GF-D8 (cell line): ENCODE measurements around the gene ARL4D.
"Not testable (repeated sequence)": the region's sequence is repeated elsewhere in the genome, so short reads cannot be mapped to it uniquely, and the experiment has no call there.

Experiments
- DNase-seq: peaks from one replicate; lab custom pipeline; 2025; lab: John Stamatoyannopoulos, UW

Gene ARL4D

DNA sequence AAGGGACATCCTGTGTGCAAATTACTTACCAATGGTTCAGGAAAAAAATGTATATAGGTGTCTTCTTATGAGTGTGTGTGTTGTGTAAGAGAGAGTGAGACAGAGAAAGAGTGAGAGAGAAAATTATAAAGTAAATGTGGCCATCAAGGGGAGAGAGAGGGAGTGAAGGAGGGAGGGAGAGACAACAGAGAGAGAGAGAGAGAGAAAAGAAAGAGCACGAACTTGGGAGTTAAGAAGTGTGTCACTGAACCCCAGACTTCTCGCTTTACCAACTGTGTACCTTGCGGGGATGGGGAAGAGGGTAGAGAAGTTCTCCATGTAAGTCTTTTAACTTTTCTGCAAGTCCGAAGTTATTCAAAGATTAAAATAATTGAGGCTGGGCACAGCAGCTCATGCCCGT is 28.8 kb upstream of the ARL4D start:
- DNase-seq = no peak

DNA sequence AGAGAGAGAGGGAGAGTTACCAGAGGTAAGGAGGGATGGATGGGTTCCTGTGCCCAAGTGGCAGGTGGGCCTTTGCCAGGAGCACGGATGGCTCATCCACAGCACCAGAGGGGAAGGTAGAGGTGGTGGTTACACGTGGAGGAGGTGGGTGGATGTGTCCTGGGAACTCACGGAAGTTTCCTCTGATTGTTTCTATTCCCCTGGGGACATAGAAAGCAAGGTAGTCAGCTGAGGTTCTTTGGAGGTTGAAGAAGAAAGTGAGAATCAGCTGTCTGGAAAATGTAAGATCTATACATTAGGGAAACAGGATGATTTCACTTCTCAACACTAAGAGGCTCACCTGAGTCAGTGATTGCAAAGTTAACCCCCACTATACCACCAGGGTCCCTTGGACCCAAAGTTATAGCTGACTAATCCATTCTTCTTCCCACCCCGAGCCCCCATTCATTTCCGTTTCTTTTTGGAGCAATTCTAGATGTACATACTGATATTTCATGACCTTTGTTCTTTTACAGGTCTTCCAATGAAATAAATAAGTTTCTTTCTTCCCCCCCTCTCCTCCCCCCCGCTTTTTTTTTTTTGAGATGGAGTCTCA is 27.5 kb upstream of the ARL4D start:
- DNase-seq = no peak

DNA sequence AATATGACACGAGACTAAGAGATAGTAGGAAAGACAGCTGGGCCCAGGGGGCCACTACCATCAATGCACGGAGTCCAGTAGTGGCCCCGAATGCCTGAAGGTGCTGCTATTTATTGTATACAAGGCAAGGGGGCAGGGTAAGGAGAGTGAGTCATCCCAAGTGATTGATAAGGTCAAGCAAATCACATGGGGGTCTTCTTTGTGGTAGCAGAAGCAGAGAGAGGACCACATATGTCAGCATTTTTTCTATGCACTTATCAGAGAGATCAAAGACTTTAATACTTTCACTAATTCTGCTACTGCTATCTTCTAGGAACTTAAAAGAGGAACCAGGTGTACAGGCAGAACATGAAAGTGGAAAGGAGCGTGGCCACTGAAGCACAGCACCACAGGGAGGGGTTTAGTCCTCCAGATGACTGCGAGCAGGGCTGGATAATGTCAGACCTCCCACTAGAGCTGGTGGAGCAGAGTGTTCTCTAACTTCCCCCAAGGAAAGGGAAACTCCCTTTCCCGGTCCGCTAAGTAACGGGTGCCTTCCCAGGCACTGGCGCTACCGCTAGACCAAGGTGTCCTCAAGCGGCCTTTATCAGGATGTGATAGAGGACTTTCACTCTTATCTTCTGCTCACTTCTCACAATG is 26.4 kb upstream of the ARL4D start:
- DNase-seq = peak; percentile 79

DNA sequence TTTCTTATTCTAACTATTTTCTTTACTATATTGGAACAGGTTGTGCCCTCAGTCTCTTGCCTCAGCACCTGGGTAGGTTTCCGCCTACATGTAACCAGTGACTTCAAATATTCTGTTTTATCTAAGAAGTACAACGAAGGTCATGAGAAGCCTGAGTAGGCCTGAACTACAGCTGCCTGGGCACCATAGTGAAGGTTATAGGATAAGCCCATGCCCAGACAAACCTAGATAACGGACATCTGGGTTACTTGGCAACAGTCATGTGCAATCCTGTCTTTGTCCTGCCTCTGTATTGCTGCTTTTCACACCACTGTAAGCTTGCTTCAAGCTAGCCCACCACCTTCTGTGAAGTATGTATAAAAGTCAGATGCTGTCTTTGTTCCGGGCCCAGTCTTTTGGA is 25.4 kb upstream of the ARL4D start:
- DNase-seq = no peak

DNA sequence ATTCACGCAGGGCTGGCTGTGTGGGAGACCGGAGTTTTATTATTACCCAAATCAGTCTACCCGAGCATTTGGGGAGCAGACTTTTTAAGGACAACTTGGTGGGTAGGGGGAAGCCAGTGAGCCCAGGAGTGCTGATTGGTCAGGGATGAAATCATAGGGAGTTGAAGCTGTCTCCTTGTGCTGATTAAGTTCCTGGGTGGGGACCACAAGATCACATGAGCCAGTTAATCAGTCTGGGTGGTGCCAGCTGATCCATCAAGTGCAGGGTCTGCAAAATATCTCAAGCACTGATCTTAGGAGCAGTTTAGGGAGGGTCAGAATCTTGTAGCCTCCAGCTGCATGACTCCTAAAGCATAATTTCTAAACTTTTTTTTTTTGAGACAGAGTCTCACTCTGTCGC is 22.9 kb upstream of the ARL4D start:
- not testable (repeated sequence) for DNase-seq

DNA sequence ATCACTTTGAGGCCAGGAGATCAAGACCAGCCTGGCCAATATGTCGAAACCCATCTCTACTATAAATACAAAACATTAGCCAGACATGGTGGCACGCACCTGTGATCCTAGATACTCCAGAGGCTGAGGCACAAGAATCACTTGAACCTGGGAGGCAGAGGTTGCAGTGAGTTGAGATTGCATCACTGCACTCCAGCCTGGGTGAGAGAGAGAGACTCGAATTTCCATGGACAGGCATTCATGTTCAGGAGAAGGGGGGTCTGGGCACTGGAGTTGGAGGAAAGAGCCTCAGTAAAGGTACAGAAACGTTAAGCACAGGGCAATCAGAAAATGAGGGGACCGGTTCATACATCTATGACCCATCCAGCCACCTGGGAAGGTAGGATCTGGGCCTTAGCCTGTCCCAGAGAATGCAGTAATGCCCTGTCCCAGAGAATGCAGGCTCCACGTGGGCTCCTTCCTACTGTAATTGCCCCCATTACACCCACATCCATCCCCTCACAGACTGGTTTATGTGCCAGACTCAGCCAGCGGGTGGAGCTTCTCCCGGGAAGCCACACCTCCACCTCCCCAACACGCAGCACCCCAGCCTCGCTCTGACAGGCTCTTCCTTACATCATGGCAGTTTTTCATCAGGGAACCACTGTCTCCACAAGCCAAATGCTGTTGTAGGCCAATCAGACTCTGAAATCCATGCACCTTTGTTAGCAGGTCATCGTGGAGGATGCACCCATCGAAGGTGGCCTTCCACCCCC is 21.6 kb upstream of the ARL4D start:
- no peak for DNase-seq

DNA sequence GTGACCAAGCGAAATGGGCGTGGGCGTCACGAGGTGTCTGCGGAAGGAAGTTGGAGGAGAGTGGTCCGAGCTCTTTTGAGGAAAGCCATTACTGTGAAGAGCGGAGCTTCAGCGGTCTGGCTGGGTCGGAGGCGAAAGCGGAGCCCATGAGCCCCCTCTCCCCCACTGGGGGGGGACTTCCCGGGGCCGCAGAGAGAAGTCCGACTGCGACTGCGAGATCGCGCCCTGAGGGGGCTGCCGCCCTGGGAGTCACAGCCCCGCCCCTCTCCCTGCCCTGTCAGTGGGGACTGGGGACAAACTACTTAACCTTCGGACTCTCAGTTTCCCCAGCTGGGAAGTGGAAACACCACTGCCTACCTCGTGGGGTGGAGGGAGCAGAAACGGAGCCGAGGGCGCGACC is 20.0 kb upstream of the ARL4D start:
- no peak for DNase-seq

DNA sequence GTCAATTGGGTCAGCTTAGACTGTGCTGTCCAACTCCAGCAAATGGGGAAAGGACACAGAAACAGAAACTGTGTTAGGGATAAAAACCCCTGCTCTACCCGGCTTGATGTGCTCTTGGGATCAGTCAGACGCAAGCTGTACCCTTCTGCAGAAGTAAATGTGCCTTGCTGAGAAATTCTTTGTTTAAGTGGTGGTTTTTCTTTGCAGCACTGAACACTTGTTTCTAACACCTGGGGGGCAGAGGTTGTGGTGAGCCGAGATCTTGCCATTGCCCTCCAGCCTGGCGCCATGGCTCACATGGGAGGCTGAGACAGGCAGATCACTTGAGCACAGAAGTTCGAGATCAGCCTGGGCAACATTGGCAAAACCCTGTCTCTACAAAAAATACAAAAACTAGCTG is 18.5 kb upstream of the ARL4D start:
- DNase-seq = no peak

DNA sequence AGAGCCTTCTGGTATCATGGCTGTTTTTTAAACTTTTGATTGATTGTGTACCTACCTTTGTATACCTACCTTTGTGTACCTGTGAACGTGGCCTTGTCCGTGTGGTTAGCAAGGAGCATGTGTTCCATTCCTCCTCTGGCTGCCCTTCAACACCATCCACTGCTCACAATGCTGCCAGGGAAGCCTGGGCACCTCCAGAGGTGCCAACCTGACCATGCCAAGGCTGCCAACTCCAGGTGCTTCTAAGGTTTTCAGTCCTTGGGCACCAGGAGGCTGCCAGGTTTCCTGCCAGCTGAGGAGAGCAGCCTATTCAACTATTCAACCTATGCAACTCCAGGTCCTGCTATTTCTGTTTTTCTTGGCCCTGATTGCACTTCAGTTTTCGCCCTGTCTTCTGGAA is 17.6 kb upstream of the ARL4D start:
- no peak for DNase-seq

DNA sequence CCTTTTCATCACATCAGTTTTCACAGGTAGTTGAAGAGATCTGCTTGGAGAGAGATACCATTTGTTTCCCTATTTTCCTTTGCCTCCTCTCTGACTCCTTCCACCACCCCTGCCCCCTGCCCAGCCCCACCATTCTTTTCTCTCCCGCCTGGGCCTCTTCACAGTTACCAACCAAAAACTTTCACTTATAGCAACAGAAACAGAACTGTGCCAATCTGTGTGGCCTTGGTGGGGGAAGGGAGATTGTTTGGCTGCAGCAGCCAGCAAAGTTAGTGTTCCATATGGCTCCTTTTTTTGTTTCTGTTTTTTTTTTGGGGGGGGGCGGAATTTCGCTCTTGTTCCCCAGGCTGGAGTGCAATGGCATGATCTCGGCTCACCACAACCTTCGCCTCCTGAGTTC is 17.2 kb upstream of the ARL4D start:
- no peak for DNase-seq

DNA sequence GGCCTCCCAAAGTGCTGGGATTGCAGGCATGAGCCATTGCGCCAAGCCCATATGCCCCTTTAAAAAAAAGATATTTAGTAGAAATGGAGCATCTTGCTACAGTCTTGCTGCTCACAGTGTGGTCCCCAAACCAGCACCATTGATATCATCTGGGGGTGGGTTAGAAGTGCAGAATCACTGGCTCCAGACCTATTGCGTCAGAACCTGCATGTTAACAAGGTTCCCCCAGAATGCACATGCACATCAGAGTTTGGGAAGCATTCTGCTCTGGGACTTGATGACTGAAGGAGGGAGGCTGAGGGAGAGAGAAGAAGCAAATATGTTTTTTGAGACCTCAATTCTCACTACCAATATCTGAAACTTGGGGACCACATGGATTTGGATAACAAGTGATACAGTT is 16.0 kb upstream of the ARL4D start:
- no peak for DNase-seq

DNA sequence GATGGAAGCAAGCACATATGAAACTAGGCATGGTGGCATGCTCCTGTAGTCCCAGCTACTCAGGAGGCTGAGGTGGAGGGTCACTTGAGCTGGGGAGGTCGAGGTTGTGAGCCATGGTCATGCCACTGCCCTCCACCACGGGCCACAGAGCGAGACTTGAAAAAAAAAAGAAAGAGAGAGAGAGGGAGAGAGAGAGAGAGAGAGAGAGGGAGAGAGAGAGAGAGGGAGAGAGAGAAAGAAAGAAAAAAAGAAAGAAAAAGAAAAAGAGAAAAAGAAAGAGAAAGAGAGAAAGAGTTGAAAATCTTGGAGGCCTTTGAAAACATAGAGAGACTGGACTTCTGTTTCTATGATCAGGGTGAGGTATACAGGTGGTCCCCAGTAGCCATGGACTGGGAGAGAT is 15.4 kb upstream of the ARL4D start:
- no peak for DNase-seq

DNA sequence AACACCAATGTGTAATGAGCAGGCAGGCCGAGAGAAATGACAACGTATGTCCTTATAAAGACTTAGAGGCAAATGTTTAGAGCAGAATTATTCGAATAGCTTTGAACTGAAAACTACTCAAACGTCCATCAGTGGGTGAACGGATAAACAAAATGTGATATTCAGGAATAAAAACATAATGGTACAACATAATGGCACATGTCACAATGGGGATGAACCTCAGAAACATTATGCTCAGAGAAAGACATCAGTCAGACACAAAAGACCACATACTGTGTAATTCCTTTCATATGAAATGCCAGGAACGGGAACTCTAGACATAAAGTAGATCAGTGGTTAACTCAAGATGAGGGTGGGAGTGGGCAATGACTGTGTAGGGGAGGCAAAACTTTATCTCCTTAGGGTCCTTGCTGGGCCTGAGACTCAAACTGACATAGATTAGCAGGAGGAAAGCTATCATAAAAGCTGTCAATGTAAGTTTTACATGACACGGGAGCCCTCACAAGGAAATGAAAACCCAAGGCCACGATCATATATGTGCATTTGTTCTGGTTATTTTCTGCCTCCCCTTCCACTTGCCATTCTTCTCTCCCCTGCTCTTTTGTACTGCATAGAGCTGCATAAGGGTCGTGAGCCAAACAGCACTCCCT is 14.8 kb upstream of the ARL4D start:
- DNase-seq = no peak

DNA sequence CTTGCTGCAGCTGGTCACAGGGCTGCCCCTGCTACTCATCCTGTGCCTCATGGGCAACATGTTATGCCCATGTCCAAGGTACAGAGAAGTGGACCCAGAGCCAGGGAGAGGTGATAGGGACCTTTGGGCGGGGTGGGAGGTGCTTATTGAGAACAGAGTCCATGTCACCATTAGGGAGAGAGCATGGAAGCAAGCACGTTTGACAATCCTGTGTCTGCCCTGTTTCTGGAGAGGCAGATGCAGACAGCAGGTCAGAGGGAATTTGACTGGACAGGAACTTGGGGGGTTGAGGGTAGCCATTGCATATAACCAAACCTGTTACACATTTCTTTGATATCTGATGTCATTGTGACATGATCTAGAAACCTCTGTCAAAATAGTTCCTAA is 14.3 kb upstream of the ARL4D start:
- no peak for DNase-seq

DNA sequence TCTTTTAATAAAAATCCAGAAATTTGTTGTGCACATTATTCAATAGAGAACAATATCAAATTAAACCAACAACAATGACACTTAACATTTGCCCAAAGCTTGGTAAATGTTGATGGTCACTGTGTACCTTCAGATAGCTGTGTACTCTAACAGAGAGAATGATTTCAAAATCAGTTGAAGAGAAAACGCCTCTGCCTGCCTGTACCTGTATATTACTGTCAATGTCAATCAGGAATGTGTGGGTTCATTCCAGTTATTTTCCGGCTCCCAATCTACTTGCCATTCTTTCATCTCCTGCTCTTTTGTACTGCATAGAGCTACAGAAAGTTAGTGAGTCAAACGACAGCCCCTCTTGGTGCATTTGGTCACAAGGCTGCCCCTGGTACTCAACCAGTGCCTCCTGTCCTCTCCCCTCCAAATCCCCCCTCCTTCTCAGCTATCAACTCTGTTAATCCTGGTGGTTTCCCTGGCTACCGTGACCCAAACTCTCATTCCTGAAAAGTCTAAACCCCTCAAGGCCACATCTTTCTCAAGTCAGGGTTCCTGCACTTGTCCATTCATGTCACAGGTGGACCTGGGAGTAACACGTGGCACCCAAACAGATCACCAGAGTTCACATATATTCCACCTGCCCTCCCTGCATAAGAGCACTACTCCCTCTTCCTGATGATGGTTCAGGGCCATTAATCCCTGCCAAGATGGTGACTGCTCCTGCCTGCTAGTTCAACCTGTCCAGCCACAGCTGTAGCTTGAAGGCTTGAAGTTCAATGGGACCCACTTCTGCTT is 13.6 kb upstream of the ARL4D start:
- no peak for DNase-seq

DNA sequence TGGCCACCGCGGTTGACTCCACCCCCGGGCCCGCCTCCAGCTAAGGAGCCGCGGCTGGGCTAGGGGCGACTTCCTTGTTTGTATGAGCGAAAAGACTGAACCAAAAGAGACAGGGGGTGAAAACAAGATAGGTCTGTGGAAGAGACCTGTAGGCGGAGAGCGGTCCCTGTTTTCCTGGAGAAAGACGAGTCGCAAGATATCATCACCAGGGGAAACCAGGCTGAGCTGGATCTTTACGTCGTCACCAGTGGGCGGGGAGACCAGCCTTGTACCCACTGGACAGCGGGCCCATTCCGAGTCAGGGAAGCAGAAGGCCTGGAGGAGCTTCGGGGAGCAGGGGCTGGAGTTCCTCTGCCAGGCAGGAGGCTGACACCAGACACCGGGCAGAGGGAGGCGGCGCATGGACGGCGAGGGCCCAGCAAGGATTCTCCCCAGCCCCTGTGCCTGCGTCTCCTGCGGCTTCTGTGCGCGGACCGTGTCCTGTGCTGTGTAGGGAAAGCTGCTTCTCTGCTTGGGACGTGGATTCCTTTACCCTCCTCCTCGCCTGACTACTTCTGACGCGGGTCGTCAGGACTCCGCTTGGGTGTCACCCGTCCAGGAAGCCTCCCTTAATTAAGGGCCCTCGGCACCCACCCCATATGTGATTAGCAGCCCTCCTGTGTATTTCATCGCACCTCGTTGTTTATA is 10.3 kb upstream of the ARL4D start:
- DNase-seq = peak; percentile 84

DNA sequence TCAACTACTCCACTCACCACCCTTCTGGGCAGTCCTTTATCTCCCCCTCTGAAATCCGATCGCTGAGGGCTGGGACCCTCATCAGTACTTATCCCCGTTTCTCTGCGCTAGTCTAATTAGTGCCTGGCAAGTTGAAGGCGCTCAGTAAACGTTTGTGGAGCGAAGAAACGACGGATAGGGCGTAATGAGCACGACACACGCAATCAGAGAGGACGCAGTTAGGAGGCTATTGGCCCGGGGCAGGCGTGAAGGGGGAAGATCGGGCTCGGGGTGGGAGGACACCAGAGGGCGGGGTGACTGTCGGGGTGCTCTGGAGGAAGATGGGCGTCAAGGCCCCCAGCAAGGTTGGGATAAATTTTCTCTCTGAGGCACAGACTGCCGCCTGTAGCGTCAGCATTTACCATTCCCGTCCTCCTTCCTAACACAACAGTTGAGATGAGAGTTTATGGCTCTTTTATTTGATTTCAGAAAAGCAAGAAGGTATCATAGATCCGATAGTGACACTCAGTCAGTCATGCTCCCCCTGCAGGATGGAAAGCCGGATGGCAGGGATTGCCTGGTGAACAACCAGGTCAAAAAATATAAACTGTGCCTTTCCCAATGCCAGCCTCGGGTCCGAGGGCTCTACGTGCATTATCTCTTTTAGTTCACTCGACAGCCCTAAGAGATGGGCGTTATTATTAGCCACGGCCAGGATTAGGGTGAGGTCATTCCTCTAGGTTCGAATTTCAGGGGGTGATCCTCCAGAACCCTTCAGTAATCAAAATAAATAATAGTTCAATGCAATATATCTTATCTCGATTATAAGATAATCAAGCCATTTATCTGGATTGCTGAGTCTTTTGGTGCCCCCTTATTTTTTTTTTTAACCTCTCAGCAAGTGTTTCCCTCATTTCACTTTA is 9.5 kb upstream of the ARL4D start:
- peak; percentile 54 for DNase-seq

DNA sequence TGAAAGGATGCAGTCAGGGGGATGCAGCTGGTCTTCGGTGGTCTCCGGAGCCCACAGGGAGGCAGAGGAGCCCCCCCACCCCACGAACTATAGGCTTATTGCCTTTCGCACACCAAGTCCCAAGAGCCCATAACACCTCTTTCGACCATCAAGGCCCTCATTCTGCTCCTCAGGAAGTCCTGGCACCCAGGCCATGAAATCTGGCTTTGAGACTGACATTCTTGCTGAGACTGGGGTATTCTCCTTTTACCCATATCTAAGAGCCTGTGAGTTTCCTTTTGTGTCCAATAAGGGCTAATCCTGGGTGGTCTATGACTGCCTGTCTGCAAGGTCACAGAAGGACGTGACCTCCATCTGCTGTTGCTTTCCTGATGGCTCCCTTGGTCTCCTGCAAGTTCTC is 6.4 kb upstream of the ARL4D start:
- no peak for DNase-seq

DNA sequence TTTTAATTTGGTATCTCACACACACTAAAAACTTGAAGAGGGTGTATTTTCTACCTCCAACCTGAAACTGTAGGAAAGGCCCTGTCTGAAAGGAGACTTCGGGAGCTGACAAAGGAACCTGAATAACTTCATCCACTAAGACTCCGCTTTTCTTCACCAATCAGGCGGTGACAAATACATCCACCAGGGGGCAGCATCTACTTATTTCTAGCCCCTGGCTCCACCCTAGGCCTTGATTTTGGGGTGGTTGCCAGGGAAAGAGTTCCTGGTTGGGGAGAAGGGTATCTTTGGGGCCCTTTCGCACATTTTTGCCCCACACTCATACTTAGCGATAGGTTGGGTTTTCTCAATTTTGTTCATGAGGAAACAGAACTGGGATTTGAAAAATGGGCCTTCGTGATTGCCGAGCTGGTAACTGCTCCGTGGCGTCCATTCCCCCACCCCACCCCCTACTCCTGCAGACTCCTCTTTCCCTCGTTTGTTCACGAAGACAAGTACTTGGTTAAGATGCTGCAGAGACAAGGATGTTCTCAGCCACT is 4.8 kb upstream of the ARL4D start:
- peak; percentile 50 for DNase-seq

DNA sequence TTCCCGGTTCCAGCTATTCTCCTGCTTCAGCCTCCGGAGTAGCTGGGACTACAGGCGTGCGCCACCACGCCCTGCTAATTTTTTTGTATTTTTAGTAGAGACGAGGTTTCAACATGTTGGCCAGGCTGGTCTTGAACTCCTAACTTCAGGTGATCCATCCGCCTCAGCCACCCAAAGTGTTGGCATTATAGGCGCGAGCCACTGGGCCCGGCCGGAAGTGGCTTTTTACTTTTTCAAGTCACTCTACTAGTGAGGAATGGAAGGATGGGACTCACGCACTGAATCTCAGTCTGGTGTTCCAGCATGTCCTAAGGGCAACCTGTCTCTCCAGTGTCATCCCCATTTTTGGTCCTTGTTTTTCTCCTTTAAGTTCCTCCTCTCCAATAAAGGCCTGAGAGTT is 4.1 kb upstream of the ARL4D start:
- DNase-seq = not testable (repeated sequence)
